ENCODE measurements around the gene POFUT2.

The POFUT2 gene

GRCh38 chr21:45220714-45221490 is 66.8 kb downstream of the POFUT2 start:
- DNase-seq = no peak

GRCh38 chr21:45220071-45220481 is 67.6 kb downstream of the POFUT2 start:
- DNase-seq = no peak

GRCh38 chr21:45219517-45219916 is 68.2 kb downstream of the POFUT2 start:
- no peak for DNase-seq

GRCh38 chr21:45217010-45217409 is 70.7 kb downstream of the POFUT2 start:
- no peak for DNase-seq

- DNase-seq = no peak
Observed at GRCh38 chr21:45215213-45215612, 72.5 kb downstream of the POFUT2 start.
